NT2/D1 (cell line): Measurements from ENCODE around the gene SNTG2.

Experiments
- DNase-seq: peaks from one replicate; pipeline ENCODE4 v3.0.0-alpha.2; 2011; ENCODE audit warnings: low read depth, low spot score
- H3K27me3 ChIP-seq: 2 replicates; pipeline ENCODE4 v1.6.0; 2011; ENCODE audit warnings: mild to moderate bottlenecking; ENCODE audit not compliant: insufficient read length, insufficient read depth
- H3K36me3 ChIP-seq: 2 replicates; pipeline ENCODE4 v1.6.1; 2011; ENCODE audit warnings: mild to moderate bottlenecking, low read length, mixed read lengths; ENCODE audit not compliant: insufficient read depth, insufficient read length
- H3K4me1 ChIP-seq: 2 replicates; pipeline ENCODE4 v1.5.1; 2011; ENCODE audit not compliant: insufficient read depth, insufficient read length
- H3K4me3 ChIP-seq: 2 replicates; pipeline ENCODE4 v1.5.1; 2011; ENCODE audit warnings: low read depth; ENCODE audit not compliant: insufficient read length
- H3K9ac ChIP-seq: 2 replicates; pipeline ENCODE4 v1.6.0; 2011; ENCODE audit warnings: low read depth; ENCODE audit not compliant: insufficient read length
- H3K9me3 ChIP-seq: 2 replicates; pipeline ENCODE4 v1.5.1; 2011; ENCODE audit warnings: mild to moderate bottlenecking, low read length; ENCODE audit not compliant: insufficient read depth
- SUZ12 ChIP-seq: IDR thresholded peaks from 2 replicates; pipeline ENCODE4 v1.6.1; 2011; ENCODE audit not compliant: insufficient read length, insufficient read depth; ENCODE audit errors: extremely low read depth
- YY1 ChIP-seq: IDR thresholded peaks from 2 replicates; pipeline ENCODE4 v1.6.1; 2011; ENCODE audit not compliant: insufficient read length, insufficient read depth
- ZNF274 ChIP-seq: IDR thresholded peaks from 2 replicates; pipeline ENCODE4 v1.6.1; 2011; ENCODE audit warnings: mild to moderate bottlenecking, low read depth, low read length

Gene SNTG2

DNA sequence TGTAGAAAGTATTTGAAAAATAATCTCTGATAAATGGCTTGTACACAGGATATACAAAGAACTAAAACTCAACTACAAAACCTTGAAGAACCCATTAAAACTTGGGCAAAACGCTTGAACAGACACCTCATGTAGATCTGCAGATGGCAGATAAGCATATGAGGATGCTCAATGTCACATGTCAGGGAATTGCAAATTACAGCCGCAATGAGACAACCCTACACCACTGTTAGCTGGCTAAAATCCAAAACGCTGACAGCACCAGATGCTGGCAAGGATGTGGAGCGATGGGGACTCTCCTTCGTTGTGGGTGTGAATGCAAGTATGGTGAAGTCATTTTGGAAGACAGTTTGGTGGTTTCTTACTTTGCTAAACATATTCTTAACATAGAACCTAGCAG, 53.7 kb downstream of the SNTG2 start:
- Histone ChIP-seq H3K4me3 (no peak overlapping the region), H3K4me1 (no peaks in the 10 kb centered on the region), H3K9ac (no peak overlapping the region), H3K27me3 (no peaks in the 10 kb centered on the region), H3K9me3 (no peaks in the 10 kb centered on the region), H3K36me3 (no peaks in the 10 kb centered on the region)
- DNase-seq: no peak
- no peak for TF ChIP-seq YY1
- TF ChIP-seq ZNF274: no peak
- no peak for TF ChIP-seq SUZ12

- H3K4me3 ChIP-seq: no peak overlapping the region
- no peaks in the 10 kb centered on the region for H3K9me3 ChIP-seq
- DNase-seq: no peak
- TF ChIP-seq SUZ12 (no peak), ZNF274 (no peak), YY1 (no peak)
- H3K36me3 ChIP-seq: no peaks in the 10 kb centered on the region
- H3K27me3 ChIP-seq: peaks cover 9% of the 10 kb centered on the region
- H3K4me1 ChIP-seq: no peaks in the 10 kb centered on the region
- no peak overlapping the region for H3K9ac ChIP-seq
Observed at GRCh38 chr2:1010415-1010930, 59.8 kb downstream of the SNTG2 start.

GRCh38 chr2:1011006-1011405, 60.4 kb downstream of the SNTG2 start:
- Histone ChIP-seq H3K36me3 (no peaks in the 10 kb centered on the region), H3K4me1 (no peaks in the 10 kb centered on the region), H3K4me3 (no peak overlapping the region), H3K27me3 (peaks cover 9% of the 10 kb centered on the region), H3K9me3 (no peaks in the 10 kb centered on the region), H3K9ac (no peak overlapping the region)
- DNase-seq: no peak
- TF ChIP-seq YY1 (no peak), SUZ12 (no peak), ZNF274 (no peak)

GRCh38 chr2:1011985-1012384, 61.3 kb downstream of the SNTG2 start:
- no peak for TF ChIP-seq SUZ12
- no peak for TF ChIP-seq ZNF274
- TF ChIP-seq YY1: no peak
- H3K36me3 ChIP-seq: no peaks in the 10 kb centered on the region
- no peak for DNase-seq
- H3K9me3 ChIP-seq: no peaks in the 10 kb centered on the region
- no peak overlapping the region for H3K4me3 ChIP-seq
- peaks cover 9% of the 10 kb centered on the region for H3K27me3 ChIP-seq
- H3K9ac ChIP-seq: no peak overlapping the region
- no peaks in the 10 kb centered on the region for H3K4me1 ChIP-seq

- no peak for DNase-seq
- TF ChIP-seq YY1 (no peak), SUZ12 (no peak), ZNF274 (no peak)
- H3K4me3 ChIP-seq: no peak overlapping the region
- H3K9me3 ChIP-seq: no peaks in the 10 kb centered on the region
- H3K36me3 ChIP-seq: no peaks in the 10 kb centered on the region
- peaks cover 9% of the 10 kb centered on the region for H3K27me3 ChIP-seq
- H3K9ac ChIP-seq: no peak overlapping the region
- no peaks in the 10 kb centered on the region for H3K4me1 ChIP-seq
Observed at GRCh38 chr2:1014802-1015201, 64.2 kb downstream of the SNTG2 start.

DNA sequence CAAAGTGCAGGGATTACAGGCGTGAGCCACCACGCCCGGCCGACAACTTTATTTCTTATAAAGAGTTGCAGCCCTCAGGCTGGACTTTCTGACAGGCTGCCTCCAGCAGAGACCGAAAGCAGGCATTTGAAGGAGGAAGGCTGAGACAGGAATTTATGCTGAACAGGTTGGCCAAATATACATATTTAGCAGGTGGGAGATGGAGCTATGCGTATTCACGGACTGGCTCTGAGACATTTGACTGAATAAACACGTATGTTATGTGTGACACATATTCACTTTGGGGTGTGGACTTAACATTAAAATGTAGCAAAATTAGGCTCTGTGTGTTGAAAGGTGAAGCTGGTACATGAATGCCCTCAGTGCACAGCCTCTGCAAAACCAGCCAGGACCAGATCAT, 65.9 kb downstream of the SNTG2 start:
- no peak for TF ChIP-seq SUZ12
- no peak for TF ChIP-seq YY1
- no peak for TF ChIP-seq ZNF274
- no peak overlapping the region for H3K9ac ChIP-seq
- no peak for DNase-seq
- H3K4me3 ChIP-seq: no peak overlapping the region
- H3K4me1 ChIP-seq: no peaks in the 10 kb centered on the region
- no peaks in the 10 kb centered on the region for H3K36me3 ChIP-seq
- H3K27me3 ChIP-seq: peaks cover 9% of the 10 kb centered on the region
- H3K9me3 ChIP-seq: no peaks in the 10 kb centered on the region

- DNase-seq: no peak
- Histone ChIP-seq H3K9me3 (no peaks in the 10 kb centered on the region), H3K9ac (no peak overlapping the region), H3K27me3 (no peaks in the 10 kb centered on the region), H3K36me3 (no peaks in the 10 kb centered on the region), H3K4me3 (no peak overlapping the region), H3K4me1 (no peaks in the 10 kb centered on the region)
- TF ChIP-seq YY1: no peak
- TF ChIP-seq SUZ12: no peak
- TF ChIP-seq ZNF274: no peak
Observed at GRCh38 chr2:1017827-1018226, 67.2 kb downstream of the SNTG2 start.
